ENCODE results near the gene PRKAR2B. TPM values are rescaled to one million over a fixed set of nuclear protein-coding genes. Genes with fewer than 3 reads are reported as not detected.
"Not testable (repeated sequence)": the region's sequence is repeated elsewhere in the genome, so short reads cannot be mapped to it uniquely, and the experiment has no call there.

Gene PRKAR2B
- total and polyA plus RNA-seq, 7 experiments from 2014 or later, result 0.39 to 5.0 (median 0.54) TPM

DNA sequence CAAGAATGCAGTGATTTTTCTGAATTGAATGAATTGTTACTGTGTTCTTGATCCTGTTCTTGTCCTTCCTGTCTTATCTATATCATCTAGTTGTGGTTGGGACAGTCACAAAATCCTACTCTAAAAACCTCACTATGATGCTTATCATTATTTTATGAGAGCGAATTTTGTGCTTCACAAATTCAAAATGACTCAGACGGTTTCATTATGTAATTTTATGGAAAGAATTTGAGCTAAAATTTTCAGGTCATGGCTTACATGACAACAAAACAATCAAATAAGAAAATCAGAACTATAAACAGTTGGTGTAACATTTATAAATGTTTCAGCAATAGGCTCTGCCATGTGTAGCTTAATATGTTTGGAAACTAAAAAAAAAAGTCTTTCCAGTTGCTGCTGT is 6.9 kb downstream of the PRKAR2B start:
- H3K9me3 ChIP-seq (ENCODE audit: control insufficient read depth in 2 of 3, low read length in 3 of 3), result no peaks in the 10 kb centered on the region
- intact Hi-C loops (cut with micrococcal nuclease), result no loop called here
- H3K27me3 ChIP-seq (ENCODE audit: control insufficient read depth in 2 of 2, insufficient read depth in 2 of 2, low read length in 2 of 2), result peaks cover under 1 to 2% of the 10 kb centered on the region in 2 donors
- peaks cover 0 to 3% (median 0%) of the 10 kb centered on the region in 11 donors for H3K9me3 Mint-ChIP-seq
- DNase-seq (no peak), ATAC-seq (no peak)
- H3K27ac ChIP-seq (ENCODE audit: low read depth, low read length), result no peak overlapping the region
- no peak overlapping the region for H3K4me3 Mint-ChIP-seq
- H3K4me1 Mint-ChIP-seq, result peaks cover 0 to 2% (median 0%) of the 10 kb centered on the region in 7 donors
- H3K4me1 ChIP-seq (ENCODE audit: control insufficient read depth in 2 of 2, insufficient read depth in 2 of 2, low read length in 2 of 2), result no peaks in the 10 kb centered on the region
- H3K27me3 Mint-ChIP-seq, result peaks cover 1 to 50% (median 16%) of the 10 kb centered on the region in 5 donors
- no peak overlapping the region for H3K4me3 ChIP-seq (ENCODE audit: low read length)
- no peak overlapping the region for H3K27ac Mint-ChIP-seq
- H3K36me3 Mint-ChIP-seq, result no peaks in the 10 kb centered on the region
- CTCF ChIA-PET, result no interaction called here
- POLR2A ChIA-PET, result no interaction called here
- no peaks in the 10 kb centered on the region for H3K36me3 ChIP-seq (ENCODE audit: control insufficient read depth in 2 of 3, insufficient read depth in 3 of 3, low read length in 3 of 3)

DNA sequence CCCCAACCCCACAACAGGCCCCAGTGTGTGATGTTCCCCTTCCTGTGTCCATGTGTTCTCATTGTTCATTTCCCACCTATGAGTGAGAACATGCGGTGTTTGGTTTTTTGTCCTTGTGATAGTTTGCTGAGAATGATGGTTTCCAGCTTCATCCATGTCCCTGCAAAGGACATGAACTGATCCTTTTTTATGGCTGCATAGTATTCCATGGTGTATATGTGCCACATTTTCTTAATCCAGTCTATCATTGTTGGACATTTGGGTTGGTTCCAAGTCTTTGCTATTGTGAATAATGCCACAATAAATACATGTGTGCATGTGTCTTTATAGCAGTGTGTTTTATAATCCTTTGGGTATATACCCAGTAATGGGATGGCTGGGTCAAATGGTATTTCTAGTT is 10.5 kb downstream of the PRKAR2B start:
- DNase-seq; H3K36me3 ChIP-seq (ENCODE audit: control insufficient read depth in 2 of 3, insufficient read depth in 3 of 3, low read length in 3 of 3); CTCF ChIA-PET; H3K4me3 Mint-ChIP-seq; H3K4me1 Mint-ChIP-seq; intact Hi-C loops (cut with micrococcal nuclease); ATAC-seq; H3K4me1 ChIP-seq (ENCODE audit: control insufficient read depth in 2 of 2, insufficient read depth in 2 of 2, low read length in 2 of 2); H3K27me3 ChIP-seq (ENCODE audit: control insufficient read depth in 2 of 2, insufficient read depth in 2 of 2, low read length in 2 of 2); H3K9me3 Mint-ChIP-seq; H3K27ac ChIP-seq (ENCODE audit: low read depth, low read length); H3K27ac Mint-ChIP-seq; H3K4me3 ChIP-seq (ENCODE audit: low read length); H3K9me3 ChIP-seq (ENCODE audit: control insufficient read depth in 2 of 3, low read length in 3 of 3); POLR2A ChIA-PET; H3K36me3 Mint-ChIP-seq: not testable (repeated sequence)
- H3K27me3 Mint-ChIP-seq, result peaks cover 0 to 32% (median 0%) of the 10 kb centered on the region in 5 donors

DNA sequence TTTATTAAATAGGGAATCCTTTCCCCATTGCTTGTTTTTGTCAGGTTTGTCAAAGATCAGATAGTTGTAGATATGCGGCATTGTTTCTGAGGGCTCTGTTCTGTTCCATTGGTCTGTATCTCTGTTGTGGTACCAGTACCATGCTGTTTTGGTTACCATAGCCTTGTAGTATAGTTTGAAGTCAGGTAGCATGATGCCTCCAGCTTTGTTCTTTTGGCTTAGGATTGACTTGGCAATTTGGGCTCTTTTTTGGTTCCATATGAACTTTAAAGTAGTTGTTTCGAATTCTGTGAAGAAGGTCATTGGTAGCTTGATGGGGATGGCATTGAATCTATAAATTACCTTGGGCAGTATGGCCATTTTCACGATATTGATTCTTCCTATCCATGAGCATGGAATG is 11.6 kb downstream of the PRKAR2B start:
- H3K4me1 ChIP-seq (ENCODE audit: control insufficient read depth in 2 of 2, insufficient read depth in 2 of 2, low read length in 2 of 2); H3K4me3 Mint-ChIP-seq; H3K27me3 ChIP-seq (ENCODE audit: control insufficient read depth in 2 of 2, insufficient read depth in 2 of 2, low read length in 2 of 2); DNase-seq; POLR2A ChIA-PET; H3K36me3 ChIP-seq (ENCODE audit: control insufficient read depth in 2 of 3, insufficient read depth in 3 of 3, low read length in 3 of 3); H3K27ac Mint-ChIP-seq; H3K27ac ChIP-seq (ENCODE audit: low read depth, low read length); intact Hi-C loops (cut with micrococcal nuclease); H3K36me3 Mint-ChIP-seq; H3K4me3 ChIP-seq (ENCODE audit: low read length); H3K9me3 Mint-ChIP-seq; ATAC-seq; H3K4me1 Mint-ChIP-seq; H3K9me3 ChIP-seq (ENCODE audit: control insufficient read depth in 2 of 3, low read length in 3 of 3); CTCF ChIA-PET: not testable (repeated sequence)
- peaks cover 0 to 31% (median 7%) of the 10 kb centered on the region in 5 donors for H3K27me3 Mint-ChIP-seq

DNA sequence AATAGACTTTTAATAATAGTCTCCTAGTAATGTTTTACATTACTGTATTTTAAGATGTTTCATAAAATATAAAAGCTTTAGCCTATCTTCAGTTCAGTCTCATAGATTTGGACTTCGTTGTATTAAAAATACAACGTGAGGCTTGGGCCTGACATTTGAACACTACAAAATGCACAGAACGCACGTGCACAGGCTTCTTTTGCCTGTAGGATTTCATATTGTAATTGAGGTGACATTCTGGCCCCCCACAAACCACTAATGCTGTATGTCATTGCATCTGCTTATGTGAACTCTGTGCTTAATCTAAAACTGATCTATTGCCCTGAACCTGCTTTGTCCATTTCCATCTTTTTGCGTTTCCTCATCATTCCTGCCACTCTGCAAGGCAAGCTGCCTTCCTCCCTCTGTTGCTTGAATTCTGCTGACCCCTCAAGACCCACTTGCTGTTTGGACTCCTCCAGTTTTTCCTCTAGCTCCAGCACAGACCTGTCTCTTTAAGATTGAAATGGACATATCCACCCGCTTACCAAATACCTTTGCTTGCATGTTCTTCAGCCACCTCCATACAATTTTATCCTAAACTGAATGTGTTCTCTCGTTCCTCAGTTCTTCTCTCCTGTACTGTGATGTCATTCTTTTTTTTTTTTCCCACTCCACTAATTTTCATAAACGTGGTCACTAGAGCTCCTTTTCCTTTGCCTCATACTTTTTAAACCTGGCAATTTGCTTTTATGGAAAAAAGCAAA is 12.4 kb downstream of the PRKAR2B start:
- H3K36me3 ChIP-seq (ENCODE audit: control insufficient read depth in 2 of 3, insufficient read depth in 3 of 3, low read length in 3 of 3), result no peaks in the 10 kb centered on the region
- H3K9me3 ChIP-seq (ENCODE audit: control insufficient read depth in 2 of 3, low read length in 3 of 3), result no peaks in the 10 kb centered on the region
- Mint-ChIP-seq H3K27ac (no peak overlapping the region), H3K36me3 (no peaks in the 10 kb centered on the region), H3K9me3 (peaks cover 0 to 3% (median 0%) of the 10 kb centered on the region in 11 donors), H3K27me3 (peaks cover 0 to 28% (median 7%) of the 10 kb centered on the region in 5 donors), H3K4me1 (no peaks in the 10 kb centered on the region), H3K4me3 (no peak overlapping the region)
- ATAC-seq, result no peak
- ChIA-PET POLR2A (no interaction called here), CTCF (no interaction called here)
- no peak overlapping the region for H3K4me3 ChIP-seq (ENCODE audit: low read length)
- H3K27me3 ChIP-seq (ENCODE audit: control insufficient read depth in 2 of 2, insufficient read depth in 2 of 2, low read length in 2 of 2), result no peaks in the 10 kb centered on the region
- DNase-seq, result no peak
- H3K4me1 ChIP-seq (ENCODE audit: control insufficient read depth in 2 of 2, insufficient read depth in 2 of 2, low read length in 2 of 2), result no peaks in the 10 kb centered on the region
- intact Hi-C loops (cut with micrococcal nuclease), result no loop called here
- no peak overlapping the region for H3K27ac ChIP-seq (ENCODE audit: low read depth, low read length)

DNA sequence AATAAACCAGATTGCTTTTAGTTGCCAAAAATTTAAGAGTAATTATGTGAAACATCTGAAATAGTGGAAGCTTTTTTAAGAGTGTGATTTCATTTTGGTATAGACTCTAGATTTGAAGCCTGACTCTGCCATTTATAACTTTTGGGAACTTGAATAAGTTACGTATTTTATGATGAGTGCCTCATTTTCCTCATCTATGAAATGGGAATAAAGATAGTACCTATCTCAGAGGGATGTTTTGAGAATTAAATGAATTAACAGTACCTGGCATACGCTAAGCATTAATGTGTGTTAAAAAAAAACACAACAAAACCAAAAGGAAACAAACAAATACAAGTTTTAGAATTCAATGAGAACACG is 12.9 kb downstream of the PRKAR2B start:
- H3K4me1 ChIP-seq (ENCODE audit: control insufficient read depth in 2 of 2, insufficient read depth in 2 of 2, low read length in 2 of 2), result no peaks in the 10 kb centered on the region
- Mint-ChIP-seq H3K36me3 (no peaks in the 10 kb centered on the region), H3K27me3 (peaks cover 0 to 30% (median 7%) of the 10 kb centered on the region in 5 donors), H3K27ac (no peak overlapping the region), H3K4me1 (no peaks in the 10 kb centered on the region), H3K4me3 (no peak overlapping the region), H3K9me3 (peaks cover 0 to 3% (median 0%) of the 10 kb centered on the region in 11 donors)
- CTCF ChIA-PET, result interaction anchor here (0.7 kb wide), 1 partner anchor 765 kb away, joined by 3 read pairs; no protein-coding TSS in a partner anchor
- ATAC-seq, result no peak
- POLR2A ChIA-PET, result no interaction called here
- intact Hi-C loops (cut with micrococcal nuclease), result no loop called here
- H3K27ac ChIP-seq (ENCODE audit: low read depth, low read length), result no peak overlapping the region
- H3K9me3 ChIP-seq (ENCODE audit: control insufficient read depth in 2 of 3, low read length in 3 of 3), result no peaks in the 10 kb centered on the region
- no peak overlapping the region for H3K4me3 ChIP-seq (ENCODE audit: low read length)
- H3K36me3 ChIP-seq (ENCODE audit: control insufficient read depth in 2 of 3, insufficient read depth in 3 of 3, low read length in 3 of 3), result no peaks in the 10 kb centered on the region
- DNase-seq, result no peak
- H3K27me3 ChIP-seq (ENCODE audit: control insufficient read depth in 2 of 2, insufficient read depth in 2 of 2, low read length in 2 of 2), result no peaks in the 10 kb centered on the region

DNA sequence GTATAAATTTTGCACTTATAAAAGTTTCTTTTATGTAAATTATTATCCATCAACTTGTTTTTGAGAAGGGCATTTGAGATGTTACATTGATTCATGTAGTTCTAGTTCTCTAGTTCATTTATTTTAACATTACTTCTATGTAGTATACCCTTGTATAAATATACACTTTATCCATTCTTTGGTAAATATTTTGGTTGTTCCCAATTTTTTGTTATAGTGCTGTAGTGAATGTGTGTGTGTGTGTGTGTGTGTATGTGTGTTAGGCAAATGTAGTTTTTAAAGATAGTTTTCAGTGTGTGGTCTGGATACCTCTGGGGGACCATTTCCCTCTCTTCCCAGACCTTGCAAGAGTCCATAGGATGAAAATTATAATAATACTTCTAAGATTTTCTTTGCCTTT is 15.0 kb downstream of the PRKAR2B start:
- ChIA-PET CTCF (no interaction called here), POLR2A (no interaction called here)
- intact Hi-C loops (cut with micrococcal nuclease), result no loop called here
- Mint-ChIP-seq H3K4me1 (no peaks in the 10 kb centered on the region), H3K27me3 (peaks cover 0 to 41% (median 7%) of the 10 kb centered on the region in 5 donors), H3K4me3 (no peak overlapping the region), H3K9me3 (peaks cover 0 to 3% (median 0%) of the 10 kb centered on the region in 11 donors), H3K27ac (no peak overlapping the region), H3K36me3 (no peaks in the 10 kb centered on the region)
- Histone ChIP-seq H3K4me3 (ENCODE audit: low read length) (no peak overlapping the region), H3K4me1 (ENCODE audit: control insufficient read depth in 2 of 2, insufficient read depth in 2 of 2, low read length in 2 of 2) (no peaks in the 10 kb centered on the region), H3K27ac (ENCODE audit: low read depth, low read length) (no peak overlapping the region), H3K27me3 (ENCODE audit: control insufficient read depth in 2 of 2, insufficient read depth in 2 of 2, low read length in 2 of 2) (no peaks in the 10 kb centered on the region), H3K9me3 (ENCODE audit: control insufficient read depth in 2 of 3, low read length in 3 of 3) (no peaks in the 10 kb centered on the region), H3K36me3 (ENCODE audit: control insufficient read depth in 2 of 3, insufficient read depth in 3 of 3, low read length in 3 of 3) (no peaks in the 10 kb centered on the region)
- DNase-seq (no peak), ATAC-seq (no peak)

All from naive thymus-derived CD4-positive, alpha-beta T cell (primary cell).